GM18907 (cell line): ENCODE measurements around the gene AKAP13.

Source experiments
- ATAC-seq: cut with Tn5 transposase; IDR thresholded peaks from one replicate; pipeline ENCODE4 v1.9.1; 2021; ENCODE audit warnings: mild to moderate bottlenecking, moderate library complexity; ENCODE audit not compliant: unreplicated experiment

Gene AKAP13

GRCh38 chr15:85609492-85609891 lies 229.1 kb downstream of the AKAP13 start:
- ATAC-seq: no peak

- no peak for ATAC-seq
Observed at GRCh38 chr15:85611361-85611760, 231.0 kb downstream of the AKAP13 start.

GRCh38 chr15:85614059-85614458 lies 233.7 kb downstream of the AKAP13 start:
- no peak for ATAC-seq

- peak; percentile 65 for ATAC-seq
Observed at GRCh38 chr15:85615930-85616329, 235.5 kb downstream of the AKAP13 start.

- no peak for ATAC-seq
Observed at GRCh38 chr15:85616549-85617110, 236.2 kb downstream of the AKAP13 start.

- no peak for ATAC-seq
Observed at GRCh38 chr15:85618228-85618505, 237.8 kb downstream of the AKAP13 start.

- ATAC-seq: peak; percentile 71
Observed at GRCh38 chr15:85618956-85619491, 238.6 kb downstream of the AKAP13 start.

GRCh38 chr15:85619992-85620689 lies 239.7 kb downstream of the AKAP13 start:
- no peak for ATAC-seq

- ATAC-seq: no peak
Observed at GRCh38 chr15:85620690-85621049, 240.3 kb downstream of the AKAP13 start.

GRCh38 chr15:85621094-85621493 lies 240.7 kb downstream of the AKAP13 start:
- no peak for ATAC-seq

- no peak for ATAC-seq
Observed at GRCh38 chr15:85622221-85622831, 241.9 kb downstream of the AKAP13 start.

- ATAC-seq: no peak
Observed at GRCh38 chr15:85623315-85624049, 243.1 kb downstream of the AKAP13 start.

GRCh38 chr15:85624291-85624801 lies 243.9 kb downstream of the AKAP13 start:
- no peak for ATAC-seq

- ATAC-seq: peak; percentile 17
Observed at GRCh38 chr15:85625166-85625830, 244.9 kb downstream of the AKAP13 start.

GRCh38 chr15:85625856-85626255 lies 245.5 kb downstream of the AKAP13 start:
- peak; percentile 70 for ATAC-seq

GRCh38 chr15:85627213-85627935 lies 247.0 kb downstream of the AKAP13 start:
- no peak for ATAC-seq

- ATAC-seq: no peak
Observed at GRCh38 chr15:85630311-85630710, 249.9 kb downstream of the AKAP13 start.

GRCh38 chr15:85631018-85631417 lies 250.6 kb downstream of the AKAP13 start:
- no peak for ATAC-seq

- no peak for ATAC-seq
Observed at GRCh38 chr15:85632014-85632413, 251.6 kb downstream of the AKAP13 start.

- ATAC-seq: no peak
Observed at GRCh38 chr15:85633859-85634258, 253.5 kb downstream of the AKAP13 start.
